Endothelial cell (in vitro differentiated cells): Measurements from ENCODE around the gene ATP8A2. TPM values are rescaled to one million over a fixed set of nuclear protein-coding genes. Genes with fewer than 3 reads are reported as not detected.

Experiments
- DNase-seq: peaks from one replicate; pipeline ENCODE4 v3.0.0; 2021; ENCODE audit warnings: low spot score
- H3K27ac Mint-ChIP-seq: one replicate; pipeline ENCODE4 v1.8.0; 2021; ENCODE audit warnings: mixed read lengths, inconsistent platforms; ENCODE audit not compliant: unreplicated experiment
- H3K27me3 Mint-ChIP-seq: one replicate; pipeline ENCODE4 v1.8.0; 2021; ENCODE audit warnings: mild to moderate bottlenecking, moderate library complexity, mixed read lengths, inconsistent platforms; ENCODE audit not compliant: unreplicated experiment
- H3K36me3 Mint-ChIP-seq: one replicate; pipeline ENCODE4 v1.8.0; 2021; ENCODE audit warnings: mild to moderate bottlenecking, low read depth, mixed read lengths, inconsistent platforms; ENCODE audit not compliant: unreplicated experiment
- H3K4me1 Mint-ChIP-seq: one replicate; pipeline ENCODE4 v1.8.0; 2021; ENCODE audit warnings: mild to moderate bottlenecking, mixed read lengths, inconsistent platforms; ENCODE audit not compliant: unreplicated experiment
- H3K4me3 Mint-ChIP-seq: one replicate; pipeline ENCODE4 v1.8.0; 2021; ENCODE audit warnings: mild to moderate bottlenecking, mixed read lengths, inconsistent platforms; ENCODE audit not compliant: unreplicated experiment
- H3K9me3 Mint-ChIP-seq: one replicate; pipeline ENCODE4 v1.8.0; 2021; ENCODE audit warnings: mixed read lengths, inconsistent platforms; ENCODE audit not compliant: unreplicated experiment
- total RNA-seq: library from RNA; stranded (reverse); fragmentation: NEBNext Ultra II Directional; extraction: Animal tissue kit (Norgen Biotek cat#: 25700); gene quantifications from one replicate; pipeline ENCODE4 v1.2.1, GENCODE V29; 2021; ENCODE audit not compliant: unreplicated experiment
- TF ChIP-seq, protein P1 (sequence below): fragments of 200-600 bp; sonication (generic); IDR thresholded peaks from one replicate; pipeline ENCODE4 v1.5.0; 2021; ENCODE audit warnings: antibody characterized with exemption; ENCODE audit not compliant: unreplicated experiment

Gene ATP8A2
- total RNA-seq, 1 donor from 2014 or later, result 2.1 TPM

- peak; percentile 11 for DNase-seq
- H3K9me3 Mint-ChIP-seq, result no peaks in the 10 kb centered on the region
- no peak overlapping the region for H3K4me3 Mint-ChIP-seq
- H3K4me1 Mint-ChIP-seq, result peaks cover 4% of the 10 kb centered on the region
- H3K36me3 Mint-ChIP-seq, result no peaks in the 10 kb centered on the region
- no peaks in the 10 kb centered on the region for H3K27me3 Mint-ChIP-seq
- H3K27ac Mint-ChIP-seq, result no peak overlapping the region
- TF ChIP-seq, protein P1, sequence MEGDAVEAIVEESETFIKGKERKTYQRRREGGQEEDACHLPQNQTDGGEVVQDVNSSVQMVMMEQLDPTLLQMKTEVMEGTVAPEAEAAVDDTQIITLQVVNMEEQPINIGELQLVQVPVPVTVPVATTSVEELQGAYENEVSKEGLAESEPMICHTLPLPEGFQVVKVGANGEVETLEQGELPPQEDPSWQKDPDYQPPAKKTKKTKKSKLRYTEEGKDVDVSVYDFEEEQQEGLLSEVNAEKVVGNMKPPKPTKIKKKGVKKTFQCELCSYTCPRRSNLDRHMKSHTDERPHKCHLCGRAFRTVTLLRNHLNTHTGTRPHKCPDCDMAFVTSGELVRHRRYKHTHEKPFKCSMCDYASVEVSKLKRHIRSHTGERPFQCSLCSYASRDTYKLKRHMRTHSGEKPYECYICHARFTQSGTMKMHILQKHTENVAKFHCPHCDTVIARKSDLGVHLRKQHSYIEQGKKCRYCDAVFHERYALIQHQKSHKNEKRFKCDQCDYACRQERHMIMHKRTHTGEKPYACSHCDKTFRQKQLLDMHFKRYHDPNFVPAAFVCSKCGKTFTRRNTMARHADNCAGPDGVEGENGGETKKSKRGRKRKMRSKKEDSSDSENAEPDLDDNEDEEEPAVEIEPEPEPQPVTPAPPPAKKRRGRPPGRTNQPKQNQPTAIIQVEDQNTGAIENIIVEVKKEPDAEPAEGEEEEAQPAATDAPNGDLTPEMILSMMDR, result no peak
Observed at GRCh38 chr13:25493931-25494640, 122.3 kb downstream of the ATP8A2 start.

- Mint-ChIP-seq H3K36me3 (no peaks in the 10 kb centered on the region), H3K9me3 (no peaks in the 10 kb centered on the region), H3K4me1 (no peaks in the 10 kb centered on the region), H3K4me3 (no peak overlapping the region), H3K27me3 (no peaks in the 10 kb centered on the region), H3K27ac (no peak overlapping the region)
- DNase-seq, result no peak
- TF ChIP-seq, protein P1, result no peak
Observed at GRCh38 chr13:25494698-25495411, 123.1 kb downstream of the ATP8A2 start.

GRCh38 chr13:25501231-25501630, 129.5 kb downstream of the ATP8A2 start:
- no peak for DNase-seq
- Mint-ChIP-seq H3K9me3 (no peaks in the 10 kb centered on the region), H3K4me1 (no peaks in the 10 kb centered on the region), H3K4me3 (no peak overlapping the region), H3K27ac (no peak overlapping the region), H3K27me3 (no peaks in the 10 kb centered on the region), H3K36me3 (no peaks in the 10 kb centered on the region)
- TF ChIP-seq, protein P1, result no peak

DNA sequence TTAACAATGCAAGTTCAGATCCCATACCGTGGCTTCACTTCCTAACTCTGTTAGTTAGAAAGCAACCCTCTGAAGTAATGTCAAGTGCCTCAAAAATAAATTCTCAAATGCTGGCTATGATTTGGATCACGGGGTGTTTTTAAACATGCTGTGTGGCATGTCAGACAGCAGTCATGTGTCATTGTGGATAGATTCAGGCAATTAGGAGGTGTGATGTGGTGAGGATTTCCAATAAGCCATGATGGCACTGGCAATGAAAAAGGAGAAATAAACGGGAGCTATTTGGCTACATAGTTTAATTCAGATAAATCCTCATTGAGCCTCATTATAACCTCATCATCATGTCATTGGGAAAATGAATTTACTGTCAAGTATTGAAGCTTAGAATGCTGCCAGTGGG, 130.3 kb downstream of the ATP8A2 start:
- Mint-ChIP-seq H3K27ac (no peak overlapping the region), H3K36me3 (no peaks in the 10 kb centered on the region)
- TF ChIP-seq, protein P1, result no peak

GRCh38 chr13:25502551-25502950, 130.8 kb downstream of the ATP8A2 start:
- TF ChIP-seq, protein P1, result no peak
- Mint-ChIP-seq H3K27me3 (no peaks in the 10 kb centered on the region), H3K9me3 (no peaks in the 10 kb centered on the region), H3K27ac (no peak overlapping the region), H3K4me1 (no peaks in the 10 kb centered on the region), H3K36me3 (no peaks in the 10 kb centered on the region), H3K4me3 (no peak overlapping the region)
- DNase-seq, result no peak

More for the DNA sequence above, 130.3 kb downstream of the ATP8A2 start:
- H3K9me3 Mint-ChIP-seq, result no peaks in the 10 kb centered on the region
- H3K4me1 Mint-ChIP-seq, result no peaks in the 10 kb centered on the region
- H3K27me3 Mint-ChIP-seq, result no peaks in the 10 kb centered on the region
- DNase-seq, result no peak
- H3K4me3 Mint-ChIP-seq, result no peak overlapping the region
